C4-2B (cell line): ENCODE data around the gene MINDY4.

Experiments
- H3K27ac ChIP-seq: fragments of 450-650 bp; 2 replicates; pipeline ENCODE4 v1.5.1; 2017
- CTCF ChIP-seq: fragments of 450-650 bp; conservative IDR thresholded peaks from 2 replicates; pipeline ENCODE4 v1.5.1; 2017; ENCODE audit warnings: mild to moderate bottlenecking
- ZFX ChIP-seq: fragments of 450-650 bp; IDR thresholded peaks from 2 replicates; pipeline ENCODE4 v1.6.1; 2017

Gene MINDY4

DNA sequence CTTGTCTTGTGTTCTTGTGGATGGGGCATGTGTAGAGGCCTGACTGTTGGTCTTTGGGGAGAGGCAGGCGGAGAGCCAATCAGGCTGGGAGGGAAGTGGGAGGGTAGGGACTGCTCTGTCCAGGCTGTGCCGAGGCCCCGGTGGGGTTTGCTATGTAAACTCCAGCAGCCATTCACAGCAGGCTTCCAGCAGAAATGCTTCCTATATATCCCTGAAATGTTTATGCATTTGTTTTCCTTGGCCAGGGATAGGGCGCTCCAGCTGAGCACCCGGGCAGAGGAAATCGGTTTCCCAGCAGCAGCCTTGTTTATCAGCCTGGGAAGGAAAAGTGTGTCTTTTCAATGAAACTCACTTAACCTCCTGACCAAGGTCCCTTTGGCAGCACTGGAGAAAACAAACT lies 122.1 kb downstream of the MINDY4 start:
- H3K27ac ChIP-seq = no peak overlapping the region
- TF ChIP-seq CTCF = no peak
- no peak for TF ChIP-seq ZFX

DNA sequence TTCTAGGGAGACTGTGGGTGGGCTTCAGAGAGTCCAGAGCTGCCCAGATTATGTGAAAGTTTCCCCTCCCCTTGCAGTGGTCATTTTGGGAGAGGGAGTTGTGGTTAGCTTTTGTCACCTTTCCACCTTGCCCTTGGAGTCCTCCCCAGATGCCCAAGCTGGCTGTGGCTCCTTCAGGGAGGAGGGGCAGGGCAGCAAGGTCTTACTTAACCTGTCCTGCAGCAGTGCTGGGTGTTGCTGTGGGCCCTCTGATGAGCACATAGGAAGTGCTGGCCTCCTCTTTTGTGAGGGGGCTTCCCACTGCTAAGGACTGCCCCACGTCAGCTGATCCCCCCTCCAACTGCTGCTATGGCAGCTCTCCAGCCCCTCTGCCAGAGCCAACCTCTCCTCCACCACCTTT lies 122.8 kb downstream of the MINDY4 start:
- no peak for TF ChIP-seq ZFX
- no peak for TF ChIP-seq CTCF
- no peak overlapping the region for H3K27ac ChIP-seq

GRCh38 chr7:30894866-30895605 lies 123.8 kb downstream of the MINDY4 start:
- H3K27ac ChIP-seq = no peak overlapping the region
- TF ChIP-seq CTCF (no peak), ZFX (no peak)

GRCh38 chr7:30896036-30896435 lies 124.8 kb downstream of the MINDY4 start:
- TF ChIP-seq ZFX (no peak), CTCF (no peak)

GRCh38 chr7:30896783-30897637 lies 125.8 kb downstream of the MINDY4 start:
- TF ChIP-seq CTCF = no peak
- TF ChIP-seq ZFX = no peak
- H3K27ac ChIP-seq = no peak overlapping the region

More at GRCh38 chr7:30896036-30896435, 124.8 kb downstream of the MINDY4 start:
- H3K27ac ChIP-seq = no peak overlapping the region

DNA sequence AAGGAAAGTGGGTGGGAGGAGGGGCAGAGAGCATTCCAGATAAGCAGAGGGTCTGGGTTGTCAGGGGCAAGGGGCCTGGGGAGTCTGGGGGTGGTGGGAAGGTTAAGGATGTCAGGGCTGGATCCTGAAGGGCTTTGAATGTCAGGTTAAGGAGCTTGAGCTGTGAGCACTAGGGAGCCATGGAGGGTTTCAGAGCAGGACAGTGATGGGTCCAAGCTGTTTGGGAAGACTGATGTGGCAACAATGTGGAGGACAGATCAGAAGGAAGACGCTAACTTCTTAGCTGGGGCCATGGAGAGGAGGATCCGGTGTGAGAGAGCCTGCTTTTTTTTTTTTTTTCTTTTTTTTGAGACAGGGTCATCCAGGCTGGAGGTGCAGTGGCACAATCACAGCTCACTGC lies 126.6 kb downstream of the MINDY4 start:
- TF ChIP-seq CTCF (no peak), ZFX (no peak)
- H3K27ac ChIP-seq = no peak overlapping the region

DNA sequence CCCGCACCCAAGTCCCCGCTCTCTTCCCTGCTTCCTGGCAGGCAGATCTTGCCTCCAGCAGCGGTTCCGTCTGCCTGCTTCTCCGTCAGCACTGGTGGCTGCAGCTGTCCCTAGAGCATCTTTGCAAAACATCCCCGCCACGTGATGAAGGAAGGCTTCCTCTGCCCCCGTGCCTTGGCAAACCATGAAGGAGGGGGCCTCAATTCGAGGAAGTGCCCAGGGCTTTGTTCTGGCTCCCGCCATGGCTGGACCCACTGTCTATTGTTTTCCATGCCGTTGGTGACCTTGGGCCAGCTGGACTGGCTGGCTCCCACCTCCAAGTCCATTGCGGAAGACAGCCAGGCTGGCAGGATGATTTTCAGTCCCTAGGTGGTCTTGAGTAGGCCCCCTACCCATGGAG lies 127.2 kb downstream of the MINDY4 start:
- no peak overlapping the region for H3K27ac ChIP-seq
- TF ChIP-seq CTCF (no peak), ZFX (no peak)
